ENCODE data around the gene LIX1.

Gene LIX1

DNA sequence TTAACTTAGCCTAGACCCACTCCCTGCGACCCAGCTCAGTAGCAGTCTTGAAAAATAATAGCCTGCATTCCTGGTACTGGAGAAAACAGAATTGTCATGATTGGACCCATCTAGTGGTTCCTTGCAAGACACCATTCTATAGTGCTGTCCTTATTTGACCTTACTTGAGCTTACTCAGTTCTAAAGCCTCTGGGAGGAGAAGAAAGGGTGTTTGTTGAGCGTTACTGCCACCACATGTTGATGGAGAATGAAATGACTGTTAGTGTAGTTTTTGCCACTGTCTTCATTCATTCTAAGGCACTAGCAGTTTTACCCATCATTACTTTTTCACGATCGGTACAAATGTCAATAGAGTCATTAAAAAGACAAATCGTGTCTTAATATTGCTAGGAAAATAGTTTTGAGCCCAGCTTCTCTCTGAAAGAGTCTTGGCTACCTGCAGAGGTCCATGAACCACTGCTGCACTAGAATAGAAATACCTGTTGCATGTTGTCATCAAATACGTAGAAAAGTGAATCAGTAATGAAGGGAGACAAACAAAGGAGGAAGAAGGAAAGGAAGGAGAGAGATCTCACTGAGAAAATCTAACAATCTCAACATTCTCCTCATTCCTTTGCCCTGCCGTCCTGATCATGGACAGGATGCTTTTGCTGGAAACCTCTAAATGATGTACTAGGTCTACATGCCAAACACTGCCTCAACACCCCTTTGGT, 96.0 kb downstream of the LIX1 start:
- Histone ChIP-seq H3K4me3 (ENCODE audit: severe bottlenecking) (no peak overlapping the region), H3K27ac (ENCODE audit: poor library complexity, severe bottlenecking) (no peak overlapping the region), H3K36me3 (ENCODE audit: low read depth) (no peaks in the 10 kb centered on the region), H3K27me3 (ENCODE audit: insufficient read depth, poor library complexity, severe bottlenecking) (no peaks in the 10 kb centered on the region), H3K4me1 (ENCODE audit: insufficient read depth, poor library complexity, severe bottlenecking) (no peaks in the 10 kb centered on the region), H3K9me3 (ENCODE audit: severe bottlenecking) (no peaks in the 10 kb centered on the region)
- TF ChIP-seq, protein P1, sequence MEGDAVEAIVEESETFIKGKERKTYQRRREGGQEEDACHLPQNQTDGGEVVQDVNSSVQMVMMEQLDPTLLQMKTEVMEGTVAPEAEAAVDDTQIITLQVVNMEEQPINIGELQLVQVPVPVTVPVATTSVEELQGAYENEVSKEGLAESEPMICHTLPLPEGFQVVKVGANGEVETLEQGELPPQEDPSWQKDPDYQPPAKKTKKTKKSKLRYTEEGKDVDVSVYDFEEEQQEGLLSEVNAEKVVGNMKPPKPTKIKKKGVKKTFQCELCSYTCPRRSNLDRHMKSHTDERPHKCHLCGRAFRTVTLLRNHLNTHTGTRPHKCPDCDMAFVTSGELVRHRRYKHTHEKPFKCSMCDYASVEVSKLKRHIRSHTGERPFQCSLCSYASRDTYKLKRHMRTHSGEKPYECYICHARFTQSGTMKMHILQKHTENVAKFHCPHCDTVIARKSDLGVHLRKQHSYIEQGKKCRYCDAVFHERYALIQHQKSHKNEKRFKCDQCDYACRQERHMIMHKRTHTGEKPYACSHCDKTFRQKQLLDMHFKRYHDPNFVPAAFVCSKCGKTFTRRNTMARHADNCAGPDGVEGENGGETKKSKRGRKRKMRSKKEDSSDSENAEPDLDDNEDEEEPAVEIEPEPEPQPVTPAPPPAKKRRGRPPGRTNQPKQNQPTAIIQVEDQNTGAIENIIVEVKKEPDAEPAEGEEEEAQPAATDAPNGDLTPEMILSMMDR (IDR thresholded peaks at IDR 0.05; ENCODE audit: poor library complexity, severe bottlenecking), result no peak
- ATAC-seq (ENCODE audit: low read depth), result peak; percentile 47; the same call in 1 of the 3 replicates
- DNase-seq (ENCODE audit: low spot score), result no peak

DNA sequence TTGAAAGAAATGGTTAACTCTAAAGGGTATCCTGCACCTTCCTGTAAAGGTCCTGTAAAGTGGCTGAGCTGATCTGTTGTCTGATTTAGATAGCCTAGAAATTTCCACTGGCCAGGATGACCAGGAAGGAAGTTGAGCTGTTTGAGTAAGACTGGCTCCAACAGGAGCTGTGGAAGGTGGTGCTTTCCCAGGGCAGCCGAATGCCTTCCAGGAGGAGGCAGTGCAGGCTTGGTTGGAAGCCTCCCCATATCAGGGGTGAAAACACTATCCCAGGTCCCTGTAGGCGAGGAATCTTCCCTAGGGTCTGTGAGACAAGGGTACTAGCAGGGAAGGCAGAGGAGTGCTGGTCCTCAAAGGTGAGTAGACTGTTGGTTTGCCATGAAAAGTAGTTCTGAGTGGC, 98.4 kb downstream of the LIX1 start:
- Histone ChIP-seq H3K4me3 (ENCODE audit: severe bottlenecking) (no peak overlapping the region), H3K27ac (ENCODE audit: poor library complexity, severe bottlenecking) (no peak overlapping the region), H3K27me3 (ENCODE audit: insufficient read depth, poor library complexity, severe bottlenecking) (no peaks in the 10 kb centered on the region), H3K4me1 (ENCODE audit: insufficient read depth, poor library complexity, severe bottlenecking) (no peaks in the 10 kb centered on the region), H3K9me3 (ENCODE audit: severe bottlenecking) (no peaks in the 10 kb centered on the region), H3K36me3 (ENCODE audit: low read depth) (no peaks in the 10 kb centered on the region)
- DNase-seq (ENCODE audit: low spot score) (no peak), ATAC-seq (ENCODE audit: low read depth) (peak; percentile 54; the same call in 2 of the 3 replicates)
- TF ChIP-seq, protein P1 (IDR thresholded peaks at IDR 0.05; ENCODE audit: poor library complexity, severe bottlenecking), result peak; percentile 31

DNA sequence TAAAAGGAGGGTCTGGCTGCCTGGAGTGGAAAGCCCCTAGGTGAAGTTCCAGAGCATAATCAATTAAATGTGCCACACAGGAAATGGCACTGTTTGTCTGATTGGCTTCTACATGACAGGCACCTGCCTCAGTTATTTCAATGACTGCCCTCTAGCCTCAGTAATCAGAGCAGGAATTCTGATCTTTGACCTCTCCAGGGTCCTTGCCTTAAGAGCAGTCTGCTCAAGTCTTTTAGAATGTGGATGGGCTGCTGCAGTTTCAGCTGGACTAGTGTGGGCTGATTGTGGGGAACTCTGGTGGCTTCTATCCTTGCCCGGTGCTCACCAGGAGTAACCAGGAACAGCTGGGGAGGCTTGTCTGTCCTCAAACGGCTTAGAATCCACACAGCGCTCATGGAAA, 98.9 kb downstream of the LIX1 start:
- TF ChIP-seq, protein P1 (IDR thresholded peaks at IDR 0.05; ENCODE audit: poor library complexity, severe bottlenecking), result no peak
- Histone ChIP-seq H3K4me1 (ENCODE audit: insufficient read depth, poor library complexity, severe bottlenecking) (no peaks in the 10 kb centered on the region), H3K4me3 (ENCODE audit: severe bottlenecking) (no peak overlapping the region), H3K27ac (ENCODE audit: poor library complexity, severe bottlenecking) (no peak overlapping the region), H3K27me3 (ENCODE audit: insufficient read depth, poor library complexity, severe bottlenecking) (no peaks in the 10 kb centered on the region), H3K9me3 (ENCODE audit: severe bottlenecking) (no peaks in the 10 kb centered on the region), H3K36me3 (ENCODE audit: low read depth) (no peaks in the 10 kb centered on the region)
- DNase-seq (ENCODE audit: low spot score) (no peak), ATAC-seq (ENCODE audit: low read depth) (no peak)

DNA sequence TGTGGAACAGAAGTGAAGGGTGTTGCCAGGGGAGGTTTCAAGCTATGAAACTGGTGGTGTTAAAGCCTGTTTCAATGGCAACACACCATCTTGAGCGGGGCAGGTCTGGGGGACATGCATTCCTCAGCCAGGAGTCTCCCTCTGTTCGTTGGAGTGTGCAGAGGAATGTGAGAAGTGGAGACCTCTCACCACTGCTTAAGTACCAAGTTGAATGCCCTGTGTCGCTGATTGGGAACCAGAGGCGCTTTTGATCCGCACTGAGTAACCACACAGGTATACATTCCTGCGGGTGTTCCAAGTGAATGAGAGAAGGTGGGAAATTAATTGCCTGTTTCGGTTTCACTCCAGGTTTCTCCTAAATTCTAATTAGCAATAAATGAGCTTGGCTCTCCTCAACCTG, 99.4 kb downstream of the LIX1 start:
- Histone ChIP-seq H3K4me3 (ENCODE audit: severe bottlenecking) (no peak overlapping the region), H3K4me1 (ENCODE audit: insufficient read depth, poor library complexity, severe bottlenecking) (no peaks in the 10 kb centered on the region), H3K36me3 (ENCODE audit: low read depth) (no peaks in the 10 kb centered on the region), H3K27ac (ENCODE audit: poor library complexity, severe bottlenecking) (no peak overlapping the region), H3K27me3 (ENCODE audit: insufficient read depth, poor library complexity, severe bottlenecking) (no peaks in the 10 kb centered on the region), H3K9me3 (ENCODE audit: severe bottlenecking) (no peaks in the 10 kb centered on the region)
- ATAC-seq (ENCODE audit: low read depth) (no peak), DNase-seq (ENCODE audit: low spot score) (no peak)
- TF ChIP-seq, protein P1 (IDR thresholded peaks at IDR 0.05; ENCODE audit: poor library complexity, severe bottlenecking), result no peak

Data from RWPE2 (cell line).